AML-193 (cell line): ENCODE measurements around the gene BCAS3.

Experiments used
- DNase-seq, 2 experiments: peaks; one replicate each; lab custom pipeline; 2025; lab: John Stamatoyannopoulos, UW

The BCAS3 gene

GRCh38 chr17:61366076-61366714, 688.5 kb downstream of the BCAS3 start:
- no peak for DNase-seq

GRCh38 chr17:61366715-61367413, 689.2 kb downstream of the BCAS3 start:
- DNase-seq: no peak

- DNase-seq: no peak
Observed at GRCh38 chr17:61368049-61368831, 690.6 kb downstream of the BCAS3 start.

GRCh38 chr17:61368832-61369450, 691.3 kb downstream of the BCAS3 start:
- no peak for DNase-seq

- no peak for DNase-seq
Observed at GRCh38 chr17:61369751-61370150, 692.1 kb downstream of the BCAS3 start.

GRCh38 chr17:61371179-61371578, 693.5 kb downstream of the BCAS3 start:
- no peak for DNase-seq

GRCh38 chr17:61371606-61372005, 694.0 kb downstream of the BCAS3 start:
- DNase-seq: no peak

GRCh38 chr17:61372436-61372835, 694.8 kb downstream of the BCAS3 start:
- DNase-seq: no peak

GRCh38 chr17:61376931-61377838, 699.5 kb downstream of the BCAS3 start:
- no peak for DNase-seq

GRCh38 chr17:61378658-61379456, 701.2 kb downstream of the BCAS3 start:
- DNase-seq: no peak

GRCh38 chr17:61379457-61380216, 702.0 kb downstream of the BCAS3 start:
- no peak for DNase-seq

- DNase-seq: no peak
Observed at GRCh38 chr17:61380217-61380835, 702.7 kb downstream of the BCAS3 start.

- no peak for DNase-seq
Observed at GRCh38 chr17:61380836-61381525, 703.3 kb downstream of the BCAS3 start.

- no peak for DNase-seq
Observed at GRCh38 chr17:61381537-61381936, 703.9 kb downstream of the BCAS3 start.

GRCh38 chr17:61382796-61383688, 705.4 kb downstream of the BCAS3 start:
- no peak for DNase-seq

- DNase-seq: no peak
Observed at GRCh38 chr17:61383689-61384201, 706.1 kb downstream of the BCAS3 start.

GRCh38 chr17:61384354-61384691, 706.7 kb downstream of the BCAS3 start:
- DNase-seq: no peak
